Smooth muscle cell (in vitro differentiated cells): ENCODE data around the gene KRTAP15-1. TPM values are rescaled to one million over a fixed set of nuclear protein-coding genes. Genes with fewer than 3 reads are reported as not detected.

ENCODE experiments used
- DNase-seq: peaks from one replicate; lab custom pipeline; 2025; ENCODE audit not compliant: unreplicated experiment; lab: John Stamatoyannopoulos, UW
- H2AFZ ChIP-seq: fragments of 200-600 bp; sonication (generic); 2 replicates; pipeline ENCODE4 v1.6.0; 2016; ENCODE audit warnings: antibody characterized with exemption, low read depth, mild to moderate bottlenecking
- H3F3A ChIP-seq: fragments of 200-600 bp; sonication (generic); 2 replicates; pipeline ENCODE4 v1.6.0; 2017; ENCODE audit warnings: antibody characterized with exemption, low read depth
- H3K27ac ChIP-seq: fragments of 200-600 bp; sonication (generic); 2 replicates; pipeline ENCODE4 v1.5.1; 2016; ENCODE audit warnings: low read depth, mild to moderate bottlenecking
- H3K27me3 ChIP-seq: fragments of 200-600 bp; sonication (generic); 2 replicates; pipeline ENCODE4 v1.6.1; 2016; ENCODE audit warnings: low read depth, mild to moderate bottlenecking
- H3K36me3 ChIP-seq: fragments of 200-600 bp; sonication (generic); 2 replicates; pipeline ENCODE4 v1.5.1; 2016; ENCODE audit warnings: low read depth
- H3K4me1 ChIP-seq: fragments of 200-600 bp; sonication (generic); 2 replicates; pipeline ENCODE4 v1.5.1; 2016; ENCODE audit warnings: low read depth
- H3K4me2 ChIP-seq: fragments of 200-600 bp; sonication (generic); 2 replicates; pipeline ENCODE4 v1.6.0; 2016; ENCODE audit warnings: mild to moderate bottlenecking
- H3K4me3 ChIP-seq: fragments of 200-600 bp; sonication (generic); 2 replicates; pipeline ENCODE4 v1.5.1; 2016; ENCODE audit warnings: mild to moderate bottlenecking
- H3K79me2 ChIP-seq: fragments of 200-600 bp; sonication (generic); 2 replicates; pipeline ENCODE4 v1.6.0; 2016; ENCODE audit warnings: low read depth, mild to moderate bottlenecking
- H3K9ac ChIP-seq: fragments of 200-600 bp; sonication (generic); 2 replicates; pipeline ENCODE4 v1.6.0; 2016; ENCODE audit warnings: low read depth
- H3K9me3 ChIP-seq: fragments of 200-600 bp; sonication (generic); replicated peaks from 2 replicates; pipeline ENCODE4 v1.5.1; 2016; ENCODE audit warnings: low read depth
- H4K20me1 ChIP-seq: fragments of 200-600 bp; sonication (generic); 2 replicates; pipeline ENCODE4 v1.6.0; 2016; ENCODE audit warnings: low read depth
- CTCF ChIP-seq: fragments of 200-600 bp; sonication (generic); IDR thresholded peaks from 2 replicates; pipeline ENCODE4 v1.5.1; 2017; ENCODE audit warnings: borderline replicate concordance, mild to moderate bottlenecking, antibody characterized with exemption; ENCODE audit not compliant: insufficient read depth, poor library complexity, severe bottlenecking
- whole genome bisulfite sequencing: methylation state at CpG from one replicate; pipeline ENCODE4 v1.1.7; 2016; ENCODE audit warnings: low lambda C conversion rate; 5-methylcytosine and 5-hydroxymethylcytosine counted together
- polyA plus RNA-seq: library from polyadenylated mRNA; unstranded; fragments of >200 nt; fragmentation: Nextera tagmentation; extraction: Ambion mirVana; gene quantifications from 2 replicates; pipeline ENCODE4 v1.2.1, GENCODE V29; 2016
- total RNA-seq: library from RNA; depleted of rRNA; stranded (reverse); fragments of >200 nt; gene quantifications from 2 replicates; pipeline ENCODE4 v1.2.3, GENCODE V29; 2014

The KRTAP15-1 gene
- total and polyA plus RNA-seq, 2 experiments from 2014 or later: not detected

GRCh38 chr21:30430170-30430655, 9.9 kb upstream of the KRTAP15-1 start, which contains the start of gene KRTAP13-4:
TSS of gene KRTAP13-4 (plus strand) at chr21:30430220. CDS start at chr21:30430276, 56 bp downstream.
- Histone ChIP-seq H3K4me3 (no peak within 1 kb of the TSS), H3K9me3 (no peaks in the 10 kb centered on the region), H3F3A (no peaks in the 10 kb centered on the region), H2AFZ (no peak within 1 kb of the TSS), H3K9ac (no peak within 1 kb of the TSS), H3K36me3 (no peaks in the 10 kb centered on the region), H3K79me2 (no peaks in the 10 kb centered on the region), H3K4me1 (no peaks in the 10 kb centered on the region), H3K4me2 (no peak within 1 kb of the TSS), H3K27me3 (peaks cover 4% of the 10 kb centered on the region), H4K20me1 (no peaks in the 10 kb centered on the region), H3K27ac (no peak within 1 kb of the TSS)
- 78% methylated on average over 9 of the region's 9 CpGs for WGBS
- no peak for TF ChIP-seq CTCF
- no peak for DNase-seq

GRCh38 chr21:30434033-30434631, 5.9 kb upstream of the KRTAP15-1 start:
- H3K9me3 ChIP-seq: no peaks in the 10 kb centered on the region
- no peak overlapping the region for H3K27ac ChIP-seq
- no peak overlapping the region for H2AFZ ChIP-seq
- H3K36me3 ChIP-seq: no peaks in the 10 kb centered on the region
- no peaks in the 10 kb centered on the region for H3K4me1 ChIP-seq
- no peak overlapping the region for H3K4me3 ChIP-seq
- peaks cover 4% of the 10 kb centered on the region for H3K27me3 ChIP-seq
- no peak for DNase-seq
- 24% methylated on average over 10 of the region's 10 CpGs for WGBS
- no peaks in the 10 kb centered on the region for H4K20me1 ChIP-seq
- H3K9ac ChIP-seq: no peak overlapping the region
- H3K79me2 ChIP-seq: no peaks in the 10 kb centered on the region
- no peaks in the 10 kb centered on the region for H3F3A ChIP-seq
- TF ChIP-seq CTCF: peak; percentile 59
- no peak overlapping the region for H3K4me2 ChIP-seq

GRCh38 chr21:30437010-30437565, 3.0 kb upstream of the KRTAP15-1 start:
- WGBS: 83% methylated on average over 3 of the region's 3 CpGs

More at GRCh38 chr21:30437010-30437565, 3.0 kb upstream of the KRTAP15-1 start:
- H2AFZ ChIP-seq: no peak overlapping the region
- H3K27me3 ChIP-seq: peaks cover 4% of the 10 kb centered on the region
- no peaks in the 10 kb centered on the region for H3K9me3 ChIP-seq
- no peaks in the 10 kb centered on the region for H3K4me1 ChIP-seq
- H3K27ac ChIP-seq: no peak overlapping the region
- no peaks in the 10 kb centered on the region for H3K36me3 ChIP-seq
- H3K79me2 ChIP-seq: no peaks in the 10 kb centered on the region
- DNase-seq: no peak
- no peak overlapping the region for H3K4me2 ChIP-seq
- no peaks in the 10 kb centered on the region for H3F3A ChIP-seq
- H4K20me1 ChIP-seq: no peaks in the 10 kb centered on the region
- no peak overlapping the region for H3K4me3 ChIP-seq
- H3K9ac ChIP-seq: no peak overlapping the region
- no peak for TF ChIP-seq CTCF
